H4 (cell line): Measurements from ENCODE around the gene POTEF. TPM values are rescaled to one million over a fixed set of nuclear protein-coding genes. Genes with fewer than 3 reads are reported as not detected.
A peak's percentile ranks its signal among the peaks of the same experiment; 100 is the strongest.
"Not testable (repeated sequence)": the region's sequence is repeated elsewhere in the genome, so short reads cannot be mapped to it uniquely, and the experiment has no call there.

Source experiments
- DNase-seq: peaks from one replicate; pipeline ENCODE4 v3.0.0-alpha.2; 2015; ENCODE audit warnings: low spot score
- total RNA-seq: library from RNA; depleted of rRNA; stranded (reverse); fragments of >200 nt; shearing (Covaris generic); gene quantifications from 2 replicates; pipeline ENCODE4 v1.2.3, GENCODE V29; 2014; rRNA removed

Gene POTEF
- total RNA-seq: 1.9 and 2.1 TPM in 2 replicates

- DNase-seq: peak; percentile 70
These were observed at the start of gene POTEF for GRCh38 chr2:130129120-130129829. TSS of gene POTEF (minus strand) at chr2:130129222. CDS start at chr2:130120515, 8,707 bp downstream.

DNA sequence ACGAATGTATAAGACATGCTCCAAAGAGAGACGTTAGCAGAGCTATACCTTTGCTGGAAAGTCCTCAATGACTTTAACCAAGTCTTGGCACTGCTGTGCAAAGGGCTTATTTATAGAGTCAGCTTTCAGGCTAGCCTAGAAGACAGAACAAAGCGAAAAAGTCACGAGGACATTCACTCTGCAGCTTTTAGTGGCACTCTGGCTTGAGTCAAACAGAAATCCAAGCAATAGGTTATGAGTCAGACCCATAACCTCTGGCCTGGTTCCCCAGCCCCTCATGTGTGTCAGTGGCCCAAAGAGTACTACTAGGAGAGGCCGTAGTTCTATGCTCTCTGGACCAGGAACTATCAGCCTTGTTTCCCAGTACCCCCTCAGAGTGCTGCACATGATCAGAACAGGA lies 45.8 kb upstream of the POTEF start:
- not testable (repeated sequence) for DNase-seq

DNA sequence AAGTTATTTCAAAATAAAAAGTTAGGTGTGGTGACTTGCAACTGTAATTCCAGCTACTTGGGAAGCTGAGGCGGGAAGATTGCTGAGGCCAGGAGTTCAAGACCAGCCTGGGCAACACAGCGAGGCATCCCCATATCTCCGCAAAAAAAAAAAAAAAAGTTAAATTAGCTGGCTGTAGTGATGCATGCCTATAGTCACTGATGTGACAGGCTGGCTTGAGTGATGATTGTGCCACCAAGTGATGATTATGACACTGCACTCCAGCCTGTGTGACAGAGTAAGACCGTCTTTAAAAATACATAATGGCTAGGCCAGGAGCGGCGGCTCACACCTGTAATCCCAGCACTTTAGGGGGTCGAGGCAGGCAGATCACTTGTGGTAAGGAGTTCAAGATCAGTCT lies 40.9 kb upstream of the POTEF start:
- DNase-seq: no peak

- not testable (repeated sequence) for DNase-seq
These were observed 40.1 kb upstream of the POTEF start for GRCh38 chr2:130169163-130169562.

DNA sequence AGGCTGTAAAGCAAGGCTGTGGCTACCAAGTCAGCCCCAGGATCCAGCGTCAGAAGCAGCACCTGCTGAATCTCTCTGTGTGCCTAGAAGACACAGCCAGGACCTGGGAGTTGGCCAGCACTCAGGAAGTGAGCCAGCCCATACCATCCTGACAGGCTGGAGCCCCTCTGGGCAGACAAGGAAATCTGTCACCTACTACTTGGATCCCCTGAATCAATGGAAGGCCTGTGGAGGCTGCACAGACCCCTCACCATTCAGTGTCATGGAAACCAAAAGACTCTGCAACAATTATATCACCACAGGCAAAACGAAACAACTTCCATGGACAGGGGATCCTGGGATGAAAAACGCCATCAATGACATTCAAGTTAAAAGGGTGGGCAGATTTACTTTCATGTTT lies 37.6 kb upstream of the POTEF start:
- not testable (repeated sequence) for DNase-seq

- DNase-seq: no peak
These were observed 36.4 kb upstream of the POTEF start for GRCh38 chr2:130165293-130166016.

DNA sequence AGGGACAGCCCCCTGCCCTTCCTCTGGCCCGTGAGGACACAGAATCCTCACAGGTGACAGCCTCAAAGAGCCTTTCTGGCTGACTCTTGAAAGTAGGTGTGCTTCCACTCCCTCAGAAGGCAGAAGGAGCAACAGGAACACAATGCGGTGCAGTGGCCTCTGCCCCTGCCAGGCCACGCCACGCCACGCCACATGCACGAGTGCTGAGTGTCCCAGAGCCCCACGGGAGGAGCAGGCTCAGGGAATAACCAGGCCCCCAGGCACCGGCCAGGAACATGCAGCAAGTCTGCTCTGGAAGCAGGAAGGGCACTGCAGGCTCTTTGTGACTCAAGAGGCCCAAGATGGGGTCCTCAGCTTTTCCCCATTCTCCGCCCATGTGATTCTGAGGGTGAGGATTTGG lies 33.9 kb upstream of the POTEF start:
- DNase-seq: no peak

DNA sequence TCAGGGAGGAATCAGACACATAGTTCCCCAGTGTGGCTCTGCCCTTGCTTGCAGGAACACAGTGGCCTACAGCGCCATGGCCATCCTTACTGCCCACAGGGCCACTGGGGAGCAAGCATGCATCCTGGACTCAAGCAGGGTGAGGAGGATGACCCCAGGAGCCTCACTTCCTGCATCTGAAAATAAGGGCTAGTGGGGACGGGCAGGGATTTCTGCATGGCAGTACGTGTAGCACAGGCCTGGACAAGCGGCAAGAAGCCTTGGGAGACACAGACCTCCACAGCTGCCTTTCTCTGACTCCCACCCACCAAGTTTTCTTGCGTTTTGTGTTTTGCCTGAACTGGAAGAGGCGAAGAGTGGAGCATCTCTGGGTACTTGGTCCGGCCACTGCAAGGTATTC lies 33.5 kb upstream of the POTEF start:
- not testable (repeated sequence) for DNase-seq

DNA sequence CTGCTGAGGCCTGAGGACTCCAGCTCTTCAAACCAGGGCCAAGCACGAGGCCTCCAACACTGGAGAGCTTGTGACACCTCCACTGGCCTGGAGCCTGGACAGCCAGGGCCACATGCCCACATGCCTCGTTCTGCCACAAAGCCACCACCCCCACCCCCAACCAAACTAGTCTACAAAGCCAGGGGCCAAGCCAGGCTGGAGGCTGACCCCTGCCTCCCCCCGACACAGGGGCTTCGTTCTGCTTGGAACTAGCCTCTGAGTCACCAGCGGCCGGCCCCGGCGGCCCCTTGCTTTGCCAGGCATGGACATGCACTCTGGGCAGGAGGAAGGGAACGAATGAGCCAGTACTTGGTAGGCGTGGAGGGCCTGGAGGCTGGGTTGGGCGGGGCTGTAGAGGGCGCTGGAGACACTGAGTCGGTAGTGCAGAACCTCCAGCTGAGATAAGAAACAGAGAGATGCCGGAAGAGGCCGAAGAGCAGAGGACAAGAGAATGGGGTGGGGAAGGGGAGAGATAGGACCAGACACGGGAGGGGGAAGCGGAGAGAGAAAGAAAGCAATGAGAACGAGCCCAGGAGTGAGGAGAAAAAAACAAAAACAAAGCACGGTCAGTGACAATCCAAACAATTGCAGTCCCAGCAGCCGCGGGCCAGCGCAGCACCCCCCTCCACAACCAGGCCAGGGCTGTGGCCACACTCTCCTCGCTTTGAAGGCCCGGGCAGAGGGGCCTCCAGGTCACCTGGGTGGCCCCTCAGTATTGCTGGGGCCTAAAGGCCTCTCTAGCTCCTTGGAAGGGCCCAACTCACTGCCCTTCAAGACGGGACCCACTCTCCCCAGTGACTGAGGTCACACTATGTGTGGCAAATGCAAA lies 32.0 kb upstream of the POTEF start:
- DNase-seq: not testable (repeated sequence)

- DNase-seq: no peak
These were observed 31.1 kb upstream of the POTEF start for GRCh38 chr2:130160131-130160530.

DNA sequence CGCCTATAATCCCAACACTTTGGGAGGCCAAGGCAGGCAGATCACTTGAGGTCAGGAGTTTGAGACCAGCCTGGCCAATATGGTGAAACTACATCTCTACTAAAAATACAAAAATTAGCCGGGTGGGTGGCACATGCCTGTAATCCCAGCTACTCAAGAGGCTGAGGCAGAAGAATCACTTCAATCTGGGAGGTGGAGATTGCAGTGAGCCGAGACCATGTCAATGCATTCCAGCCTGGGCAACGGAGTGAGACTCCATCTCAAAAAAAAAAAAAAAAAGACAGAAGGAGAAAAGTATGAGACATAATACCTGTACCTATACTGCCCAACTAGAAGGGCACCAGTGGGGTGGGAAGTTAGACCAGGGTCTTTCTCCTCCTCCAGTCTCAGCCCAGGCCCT lies 30.4 kb upstream of the POTEF start:
- not testable (repeated sequence) for DNase-seq

DNA sequence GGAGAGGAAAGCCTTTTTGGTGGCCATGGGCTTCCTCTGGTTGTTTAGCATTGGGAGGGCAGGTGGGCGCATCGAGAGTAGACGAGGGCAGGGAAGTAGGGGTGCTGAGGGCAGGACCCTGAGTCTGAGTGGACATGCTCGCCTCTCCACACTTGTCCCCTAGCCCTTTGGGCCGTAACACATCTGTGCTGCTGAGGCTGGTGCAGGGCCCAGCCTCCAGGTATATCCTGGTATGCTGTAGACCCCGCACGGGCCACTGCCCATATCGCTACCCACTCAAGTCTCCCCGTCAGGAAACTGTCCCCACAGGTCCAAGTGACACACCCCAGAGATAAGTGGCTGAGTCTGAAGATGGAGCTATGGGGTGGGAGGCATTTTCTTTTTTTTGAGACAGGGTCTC lies 29.6 kb upstream of the POTEF start:
- DNase-seq: no peak

GRCh38 chr2:130157825-130158514 lies 28.9 kb upstream of the POTEF start:
- DNase-seq: not testable (repeated sequence)

DNA sequence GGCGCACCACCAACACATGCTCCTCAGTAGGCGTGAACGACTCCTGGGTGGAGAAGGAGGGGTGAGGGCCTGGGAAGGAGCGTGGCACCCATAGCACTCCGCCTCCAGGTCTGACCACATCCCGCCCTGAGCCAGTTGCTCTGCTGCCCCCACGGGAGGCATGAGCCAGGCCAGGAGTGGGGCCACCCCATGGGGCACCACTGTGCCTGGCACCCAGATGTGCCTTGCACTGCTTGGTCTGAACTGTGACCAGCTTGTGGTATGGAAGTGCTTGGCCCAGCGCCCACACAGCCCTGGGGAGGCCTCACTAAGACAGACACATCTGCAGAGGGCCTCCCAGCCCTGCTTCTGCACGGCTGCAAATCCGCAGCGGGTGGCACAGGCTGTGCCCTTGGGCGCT lies 28.3 kb upstream of the POTEF start:
- DNase-seq: not testable (repeated sequence)

- DNase-seq: no peak
These were observed 27.6 kb upstream of the POTEF start for GRCh38 chr2:130156624-130157004.

DNA sequence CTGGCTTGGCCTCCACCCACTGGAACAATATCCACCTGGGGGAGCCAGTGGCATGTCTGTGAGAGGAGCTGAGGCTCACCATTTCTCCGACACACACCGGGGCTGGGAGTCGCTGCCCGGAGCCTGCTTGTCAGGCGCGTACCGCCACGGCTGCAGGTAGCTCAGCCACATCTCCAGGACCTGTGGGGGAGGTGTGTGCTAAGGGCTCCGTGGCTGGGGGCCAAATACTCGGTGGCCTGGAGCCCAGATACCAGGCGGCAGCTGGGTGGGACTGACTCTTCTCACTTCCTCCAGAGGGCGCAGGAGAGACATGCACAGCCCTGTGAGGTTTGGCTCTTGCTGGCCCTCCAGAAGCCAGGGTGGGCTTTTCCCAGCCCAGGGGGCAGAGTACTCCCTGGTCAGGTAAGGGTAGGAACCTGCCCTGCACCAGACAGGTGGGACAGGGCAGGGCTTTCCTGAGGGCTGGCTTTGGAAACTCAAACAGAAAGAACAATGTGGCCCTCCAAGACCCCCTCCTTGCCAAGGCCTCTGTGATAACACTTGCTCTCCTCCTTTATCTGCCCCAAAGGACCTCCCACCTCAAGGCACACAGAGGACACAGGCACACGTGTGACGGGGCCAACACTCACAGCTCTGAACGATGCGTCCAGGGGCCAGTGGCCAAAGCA lies 27.1 kb upstream of the POTEF start:
- DNase-seq: peak; percentile 58

- no peak for DNase-seq
These were observed 26.0 kb upstream of the POTEF start for GRCh38 chr2:130154773-130155765.

- not testable (repeated sequence) for DNase-seq
These were observed 25.4 kb upstream of the POTEF start for GRCh38 chr2:130154423-130154770.

- not testable (repeated sequence) for DNase-seq
These were observed 24.9 kb upstream of the POTEF start for GRCh38 chr2:130153721-130154422.
